NT2/D1 (cell line): ENCODE measurements around the gene KCTD18.

Experiments
- DNase-seq: peaks from one replicate; pipeline ENCODE4 v3.0.0-alpha.2; 2011; ENCODE audit warnings: low read depth, low spot score
- H3K27me3 ChIP-seq: 2 replicates; pipeline ENCODE4 v1.6.0; 2011; ENCODE audit warnings: mild to moderate bottlenecking; ENCODE audit not compliant: insufficient read length, insufficient read depth
- H3K36me3 ChIP-seq: 2 replicates; pipeline ENCODE4 v1.6.1; 2011; ENCODE audit warnings: mild to moderate bottlenecking, low read length, mixed read lengths; ENCODE audit not compliant: insufficient read depth, insufficient read length
- H3K4me1 ChIP-seq: 2 replicates; pipeline ENCODE4 v1.5.1; 2011; ENCODE audit not compliant: insufficient read depth, insufficient read length
- H3K4me3 ChIP-seq: 2 replicates; pipeline ENCODE4 v1.5.1; 2011; ENCODE audit warnings: low read depth; ENCODE audit not compliant: insufficient read length
- H3K9ac ChIP-seq: 2 replicates; pipeline ENCODE4 v1.6.0; 2011; ENCODE audit warnings: low read depth; ENCODE audit not compliant: insufficient read length
- H3K9me3 ChIP-seq: 2 replicates; pipeline ENCODE4 v1.5.1; 2011; ENCODE audit warnings: mild to moderate bottlenecking, low read length; ENCODE audit not compliant: insufficient read depth
- SUZ12 ChIP-seq: IDR thresholded peaks from 2 replicates; pipeline ENCODE4 v1.6.1; 2011; ENCODE audit not compliant: insufficient read length, insufficient read depth; ENCODE audit errors: extremely low read depth
- YY1 ChIP-seq: IDR thresholded peaks from 2 replicates; pipeline ENCODE4 v1.6.1; 2011; ENCODE audit not compliant: insufficient read length, insufficient read depth
- ZNF274 ChIP-seq: IDR thresholded peaks from 2 replicates; pipeline ENCODE4 v1.6.1; 2011; ENCODE audit warnings: mild to moderate bottlenecking, low read depth, low read length

Gene KCTD18

GRCh38 chr2:200525551-200525881 lies 15.6 kb upstream of the KCTD18 start:
- Histone ChIP-seq H3K36me3 (no peaks in the 10 kb centered on the region), H3K4me1 (no peaks in the 10 kb centered on the region), H3K4me3 (peak overlapping the region; percentile 82), H3K9me3 (no peaks in the 10 kb centered on the region), H3K27me3 (no peaks in the 10 kb centered on the region), H3K9ac (no peak overlapping the region)
- no peak for DNase-seq
- TF ChIP-seq SUZ12, result no peak
- TF ChIP-seq YY1, result no peak
- TF ChIP-seq ZNF274, result no peak

GRCh38 chr2:200525066-200525465 lies 15.2 kb upstream of the KCTD18 start:
- Histone ChIP-seq H3K4me3 (no peak overlapping the region), H3K27me3 (no peaks in the 10 kb centered on the region), H3K9ac (no peak overlapping the region), H3K4me1 (no peaks in the 10 kb centered on the region), H3K36me3 (no peaks in the 10 kb centered on the region), H3K9me3 (no peaks in the 10 kb centered on the region)
- TF ChIP-seq YY1 (no peak), SUZ12 (no peak), ZNF274 (no peak)
- DNase-seq, result no peak

- Histone ChIP-seq H3K4me1 (no peaks in the 10 kb centered on the region), H3K4me3 (no peak overlapping the region), H3K27me3 (no peaks in the 10 kb centered on the region), H3K36me3 (no peaks in the 10 kb centered on the region), H3K9ac (no peak overlapping the region), H3K9me3 (no peaks in the 10 kb centered on the region)
- DNase-seq, result no peak
- no peak for TF ChIP-seq YY1
- TF ChIP-seq SUZ12, result no peak
- TF ChIP-seq ZNF274, result no peak
Measured at GRCh38 chr2:200523604-200524003, 13.7 kb upstream of the KCTD18 start.

GRCh38 chr2:200523158-200523557 lies 13.3 kb upstream of the KCTD18 start:
- Histone ChIP-seq H3K9ac (no peak overlapping the region), H3K4me1 (no peaks in the 10 kb centered on the region), H3K9me3 (no peaks in the 10 kb centered on the region), H3K4me3 (no peak overlapping the region), H3K36me3 (no peaks in the 10 kb centered on the region), H3K27me3 (no peaks in the 10 kb centered on the region)
- TF ChIP-seq SUZ12 (no peak), ZNF274 (no peak), YY1 (no peak)
- DNase-seq, result no peak

GRCh38 chr2:200515155-200515554 lies 5.3 kb upstream of the KCTD18 start:
- no peaks in the 10 kb centered on the region for H3K36me3 ChIP-seq
- no peak for TF ChIP-seq SUZ12
- TF ChIP-seq YY1, result no peak
- TF ChIP-seq ZNF274, result no peak
- no peaks in the 10 kb centered on the region for H3K27me3 ChIP-seq
- no peak overlapping the region for H3K9ac ChIP-seq
- H3K4me1 ChIP-seq, result no peaks in the 10 kb centered on the region
- no peaks in the 10 kb centered on the region; the same call in 1 of the 2 replicates for H3K9me3 ChIP-seq
- no peak for DNase-seq
- no peak overlapping the region for H3K4me3 ChIP-seq

GRCh38 chr2:200509235-200509611 lies 645 bp downstream of the KCTD18 start:
- Histone ChIP-seq H3K9ac (peak overlapping the region; percentile 88), H3K36me3 (peaks cover 5% of the 10 kb centered on the region), H3K4me1 (peaks cover 4% of the 10 kb centered on the region), H3K9me3 (no peaks in the 10 kb centered on the region), H3K27me3 (no peaks in the 10 kb centered on the region), H3K4me3 (peak overlapping the region; percentile 74)
- DNase-seq, result no peak
- TF ChIP-seq ZNF274, result no peak
- TF ChIP-seq SUZ12, result no peak
- TF ChIP-seq YY1, result no peak

GRCh38 chr2:200507179-200507578 lies 2.7 kb downstream of the KCTD18 start:
- H3K9me3 ChIP-seq, result no peaks in the 10 kb centered on the region
- H3K27me3 ChIP-seq, result no peaks in the 10 kb centered on the region
- peaks cover 14% of the 10 kb centered on the region for H3K36me3 ChIP-seq
- no peak overlapping the region for H3K4me3 ChIP-seq
- DNase-seq, result no peak
- no peak overlapping the region for H3K9ac ChIP-seq
- TF ChIP-seq SUZ12, result no peak
- peaks cover 4% of the 10 kb centered on the region for H3K4me1 ChIP-seq

GRCh38 chr2:200506679-200507078 lies 3.2 kb downstream of the KCTD18 start:
- TF ChIP-seq SUZ12 (no peak), ZNF274 (no peak)
- Histone ChIP-seq H3K27me3 (no peaks in the 10 kb centered on the region), H3K9me3 (no peaks in the 10 kb centered on the region), H3K4me1 (peaks cover 4% of the 10 kb centered on the region), H3K4me3 (no peak overlapping the region), H3K36me3 (peaks cover 14% of the 10 kb centered on the region), H3K9ac (no peak overlapping the region)
- DNase-seq, result no peak
